SK-N-SH treated with all-trans-retinoic acid at 6 μM for 48 hours (cell line): ENCODE measurements around the gene DDI2.

ENCODE experiments used
- ATAC-seq: fragments of 200-7000 bp; cut with Tn5 transposase; 3 replicates; pipeline ENCODE4 v1.9.1; 2020; ENCODE audit warnings: mild to moderate bottlenecking, moderate library complexity
- ARNTL ChIP-seq: fragments of 450-650 bp; formaldehyde crosslinking; IDR thresholded peaks from 2 replicates; pipeline ENCODE4 v1.5.0; 2020; ENCODE audit warnings: low read depth, mild to moderate bottlenecking, moderate library complexity, borderline replicate concordance
- BACH2 ChIP-seq: fragments of 250-450 bp; sonication (Bioruptor Pico); IDR thresholded peaks from 2 replicates; pipeline ENCODE4 v1.9.0; 2021; ENCODE audit warnings: mild to moderate bottlenecking, borderline replicate concordance
- CREB5 ChIP-seq: fragments of 250-450 bp; sonication (Bioruptor Pico); IDR thresholded peaks from 2 replicates; pipeline ENCODE4 v1.5.1; 2020; ENCODE audit warnings: low read depth, mild to moderate bottlenecking, moderate library complexity
- CSDC2 ChIP-seq: fragments of 250-450 bp; sonication (Bioruptor Pico); IDR thresholded peaks from 2 replicates; pipeline ENCODE4 v1.5.0; 2020; ENCODE audit warnings: mild to moderate bottlenecking, moderate library complexity
- ESRRG ChIP-seq: fragments of 250-450 bp; sonication (Bioruptor Pico); IDR thresholded peaks from 2 replicates; pipeline ENCODE4 v1.6.1; 2021; ENCODE audit warnings: mild to moderate bottlenecking
- GLIS3 ChIP-seq: fragments of 250-450 bp; sonication (Bioruptor Pico); IDR thresholded peaks from 2 replicates; pipeline ENCODE4 v1.5.0; 2020; ENCODE audit warnings: mild to moderate bottlenecking, moderate library complexity
- OSR1 ChIP-seq: fragments of 250-450 bp; sonication (Bioruptor Pico); IDR thresholded peaks from 2 replicates; pipeline ENCODE4 v1.8.0; 2022; ENCODE audit warnings: moderate library complexity, mild to moderate bottlenecking, inconsistent platforms
- POU6F1 ChIP-seq: fragments of 250-450 bp; sonication (Bioruptor Pico); IDR thresholded peaks from 2 replicates; pipeline ENCODE4 v1.8.0; 2021; ENCODE audit warnings: low read depth, mild to moderate bottlenecking, moderate library complexity, borderline replicate concordance
- PPARA ChIP-seq: fragments of 250-450 bp; sonication (Bioruptor Pico); IDR thresholded peaks from 2 replicates; pipeline ENCODE4 v1.5.0; 2020; ENCODE audit warnings: mild to moderate bottlenecking, borderline replicate concordance
- RARB ChIP-seq: fragments of 250-450 bp; sonication (Bioruptor Pico); IDR thresholded peaks from 2 replicates; pipeline ENCODE4 v1.8.0; 2021; ENCODE audit warnings: mild to moderate bottlenecking, moderate library complexity
- SNAI2 ChIP-seq: fragments of 250-450 bp; sonication (Bioruptor Pico); IDR thresholded peaks from 2 replicates; pipeline ENCODE4 v1.5.0; 2020; ENCODE audit warnings: mild to moderate bottlenecking, moderate library complexity
- TCF4 ChIP-seq: fragments of 250-450 bp; sonication (Bioruptor Pico); IDR thresholded peaks from 2 replicates; pipeline ENCODE4 v1.8.0; 2021; ENCODE audit warnings: mild to moderate bottlenecking, moderate library complexity, borderline replicate concordance
- TOX ChIP-seq: fragments of 250-450 bp; sonication (Bioruptor Pico); IDR thresholded peaks from 2 replicates; pipeline ENCODE4 v1.8.0; 2021; ENCODE audit warnings: mild to moderate bottlenecking, moderate library complexity, borderline replicate concordance
- ZFP3 ChIP-seq: fragments of 250-450 bp; sonication (Bioruptor Pico); IDR thresholded peaks from 2 replicates; pipeline ENCODE4 v1.5.0; 2020; ENCODE audit warnings: mild to moderate bottlenecking, moderate library complexity
- ZFP30 ChIP-seq: fragments of 450-650 bp; formaldehyde crosslinking; IDR thresholded peaks from 2 replicates; pipeline ENCODE4 v1.5.0; 2022; ENCODE audit warnings: mild to moderate bottlenecking, moderate library complexity
- ZNF565 ChIP-seq: fragments of 450-650 bp; formaldehyde crosslinking; conservative IDR thresholded peaks from 2 replicates; pipeline ENCODE4 v1.5.0; 2020; ENCODE audit warnings: low read depth, mild to moderate bottlenecking, moderate library complexity
- ZNF70 ChIP-seq: fragments of 450-650 bp; formaldehyde crosslinking; IDR thresholded peaks from 2 replicates; pipeline ENCODE4 v1.5.0; 2020; ENCODE audit warnings: mild to moderate bottlenecking, moderate library complexity

Gene DDI2

GRCh38 chr1:15605398-15606383 lies 11.6 kb upstream of the DDI2 start:
- TF ChIP-seq RARB (no peak), POU6F1 (CRISPR knock-in tag) (no peak), ZNF565 (CRISPR knock-in tag) (no peak), ZFP30 (no peak), SNAI2 (no peak), ZNF70 (CRISPR knock-in tag) (no peak)
- TF ChIP-seq, all 23 proteins: peak for 0
- ATAC-seq: no peak

GRCh38 chr1:15609631-15610030 lies 7.6 kb upstream of the DDI2 start:
- TF ChIP-seq ZNF565 (CRISPR knock-in tag): 0 out of 2 replicates have a peak, but pooled peaks have one; percentile 72
- TF ChIP-seq ZFP3: no peak
- TF ChIP-seq TOX (CRISPR knock-in tag): no peak
- TF ChIP-seq ARNTL (CRISPR knock-in tag): no peak
- no peak for TF ChIP-seq OSR1 (CRISPR knock-in tag)
- TF ChIP-seq ZFP30: no peak
- TF ChIP-seq PPARA (CRISPR knock-in tag): no peak
- no peak for TF ChIP-seq CREB5
- TF ChIP-seq GLIS3 (CRISPR knock-in tag): no peak
- no peak for ATAC-seq

- ATAC-seq: no peak
- no peak for TF ChIP-seq OSR1 (CRISPR knock-in tag)
- TF ChIP-seq, all 23 proteins: peak for 0
Measured at GRCh38 chr1:15610167-15610566, 7.1 kb upstream of the DDI2 start.

GRCh38 chr1:15616373-15617172 lies 685 bp upstream of the DDI2 start:
- TF ChIP-seq ZNF565 (CRISPR knock-in tag): no peak
- TF ChIP-seq RARB: no peak
- TF ChIP-seq ESRRG (CRISPR knock-in tag): no peak
- no peak for TF ChIP-seq CREB5
- no peak for TF ChIP-seq OSR1 (CRISPR knock-in tag)
- TF ChIP-seq BACH2 (CRISPR knock-in tag): no peak
- TF ChIP-seq POU6F1 (CRISPR knock-in tag): no peak
- TF ChIP-seq ARNTL (CRISPR knock-in tag): no peak
- no peak for TF ChIP-seq GLIS3 (CRISPR knock-in tag)
- no peak for TF ChIP-seq CSDC2 (CRISPR knock-in tag)
- TF ChIP-seq TCF4 (CRISPR knock-in tag): no peak
- no peak for TF ChIP-seq ZFP30
- ATAC-seq: peak; percentile 48

- no peak for ATAC-seq
- no peak for TF ChIP-seq ZNF70 (CRISPR knock-in tag)
- TF ChIP-seq TCF4 (CRISPR knock-in tag): no peak
- TF ChIP-seq OSR1 (CRISPR knock-in tag): no peak
- no peak for TF ChIP-seq CREB5
- TF ChIP-seq POU6F1 (CRISPR knock-in tag): no peak
- no peak for TF ChIP-seq ARNTL (CRISPR knock-in tag)
- TF ChIP-seq ZFP30: no peak
- TF ChIP-seq ZFP3: no peak
- TF ChIP-seq RARB: no peak
Measured at GRCh38 chr1:15618077-15618654, 908 bp downstream of the DDI2 start.
